GM21723 (cell line): ENCODE data around the gene STUM.

Experiments
- ATAC-seq: cut with Tn5 transposase; IDR thresholded peaks from one replicate; pipeline ENCODE4 v1.9.1; 2021; ENCODE audit warnings: mild to moderate bottlenecking, moderate library complexity; ENCODE audit not compliant: unreplicated experiment

The STUM gene

DNA sequence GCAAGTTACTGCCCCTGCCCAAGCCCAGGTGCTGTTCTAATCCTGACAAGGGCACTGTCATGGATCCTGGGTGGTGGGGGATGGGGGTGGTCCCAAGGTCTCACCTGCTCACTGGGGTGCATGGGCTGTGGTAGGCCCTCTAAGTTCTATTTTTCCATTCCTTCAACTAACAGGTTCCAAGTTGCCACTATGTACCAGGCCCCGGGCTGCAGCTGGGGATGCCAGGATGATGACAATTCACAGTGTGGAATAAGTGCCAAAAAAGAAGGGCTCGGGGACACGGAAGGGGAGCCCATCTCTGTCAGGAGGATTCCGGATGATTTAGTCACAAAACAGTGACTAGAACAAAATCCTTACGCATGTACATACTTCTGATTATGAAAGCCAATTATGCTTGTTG, 76.0 kb downstream of the STUM start:
- no peak for ATAC-seq

DNA sequence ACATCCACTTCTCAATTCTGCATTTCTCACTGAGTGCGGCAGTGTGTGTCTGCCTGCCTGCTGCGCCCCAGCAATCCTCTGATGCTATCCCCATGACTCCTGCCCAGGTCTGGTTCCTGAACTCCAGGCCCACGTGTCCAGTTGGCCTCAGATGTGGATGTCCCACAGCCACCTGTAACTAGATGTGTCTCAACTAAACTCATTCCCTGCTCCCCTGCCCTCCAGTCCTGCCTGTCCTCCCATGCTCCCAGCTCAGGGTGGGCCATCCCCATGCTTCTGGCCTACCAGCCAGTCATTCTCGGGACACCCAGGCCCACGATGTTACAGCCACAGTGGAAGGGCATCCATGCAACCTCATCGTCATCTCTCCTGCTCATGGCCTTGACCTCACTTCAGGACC, 76.8 kb downstream of the STUM start:
- ATAC-seq, result no peak

DNA sequence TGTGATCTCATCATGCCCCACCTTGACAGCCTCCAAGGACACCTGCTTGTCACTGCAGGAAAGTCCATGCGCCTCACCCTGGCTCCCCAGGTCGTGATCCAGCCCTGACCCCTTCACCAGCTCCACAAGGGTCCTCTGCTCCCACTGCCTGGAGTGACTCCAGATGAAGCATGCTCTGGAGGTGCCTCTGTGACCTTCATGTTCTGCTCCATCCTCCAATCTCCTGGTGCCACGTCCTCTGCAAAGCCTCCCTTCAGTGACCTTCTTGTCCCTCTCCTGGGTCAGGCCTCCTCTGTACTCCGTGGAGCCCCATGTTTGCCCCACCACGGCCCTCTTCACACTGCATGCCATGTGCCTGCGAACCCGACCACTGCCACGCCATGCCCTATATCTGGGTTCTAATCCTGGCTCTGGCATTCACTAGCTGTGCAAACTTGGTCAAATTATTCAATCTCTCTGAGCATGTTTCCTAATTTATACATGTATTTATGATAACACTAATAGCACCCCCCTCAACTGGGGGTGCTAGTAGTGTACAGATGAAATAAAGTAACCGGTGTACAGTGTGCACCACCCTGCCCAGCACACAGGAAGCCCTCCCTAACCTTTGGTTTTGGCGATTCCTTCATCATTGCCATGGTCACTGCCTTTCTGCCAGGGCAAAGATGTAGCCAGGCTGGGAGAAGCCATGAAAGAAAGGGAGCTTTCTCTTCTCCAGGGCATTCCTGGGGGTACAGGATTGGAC, 77.4 kb downstream of the STUM start:
- ATAC-seq, result peak; percentile 34

DNA sequence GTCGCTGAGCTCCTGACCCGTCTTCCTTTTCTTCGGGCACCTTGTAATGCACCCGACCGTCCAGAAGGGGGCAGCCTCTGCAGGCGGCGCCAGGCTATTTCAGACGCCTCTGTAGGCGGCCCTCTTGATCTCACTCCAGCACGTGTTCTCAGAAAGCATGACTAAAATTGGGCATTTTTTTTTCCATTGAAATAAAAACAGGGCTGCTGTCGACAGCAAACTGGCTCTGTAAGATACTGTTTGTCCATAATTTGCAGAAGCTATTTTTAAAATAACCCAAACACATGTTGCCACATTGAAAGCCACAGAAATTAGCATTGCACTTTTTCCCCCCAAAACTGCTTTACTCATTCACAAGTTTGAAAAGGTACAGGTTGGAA, 78.0 kb downstream of the STUM start:
- peak; percentile 86 for ATAC-seq

DNA sequence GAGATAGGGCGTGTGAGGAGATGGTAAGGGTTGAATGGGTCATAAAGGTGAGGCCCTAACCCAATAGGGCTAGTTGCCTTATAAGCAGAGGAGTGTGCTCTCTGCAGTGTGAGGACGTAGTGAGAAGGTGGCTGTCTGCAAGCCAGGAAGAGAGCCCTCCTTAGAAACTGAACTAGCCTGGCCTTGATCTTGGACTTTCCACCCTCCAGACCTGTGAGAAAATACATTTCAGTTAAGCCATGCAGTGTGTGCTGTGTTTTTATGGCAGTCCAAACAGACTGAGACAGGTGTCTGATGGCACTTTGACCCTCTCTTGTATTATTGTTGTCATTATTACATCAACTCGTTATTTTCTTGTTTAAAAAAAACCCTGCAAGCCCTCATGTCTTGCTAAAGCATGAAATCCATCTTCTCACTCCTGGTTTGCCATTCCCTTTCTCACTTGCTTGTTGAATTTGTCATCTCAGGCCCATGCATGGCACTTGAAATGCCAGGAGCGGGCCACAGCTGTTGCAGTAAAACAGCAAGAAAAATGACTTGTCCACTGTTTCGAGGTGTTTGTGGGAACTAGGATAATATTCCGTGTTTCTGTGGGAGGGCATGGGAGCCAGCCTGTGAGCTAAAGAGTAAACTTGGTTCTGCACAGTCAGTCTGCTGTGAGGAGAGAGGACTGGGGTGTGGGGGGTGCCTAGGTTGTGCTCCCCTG, 78.6 kb downstream of the STUM start:
- no peak for ATAC-seq

DNA sequence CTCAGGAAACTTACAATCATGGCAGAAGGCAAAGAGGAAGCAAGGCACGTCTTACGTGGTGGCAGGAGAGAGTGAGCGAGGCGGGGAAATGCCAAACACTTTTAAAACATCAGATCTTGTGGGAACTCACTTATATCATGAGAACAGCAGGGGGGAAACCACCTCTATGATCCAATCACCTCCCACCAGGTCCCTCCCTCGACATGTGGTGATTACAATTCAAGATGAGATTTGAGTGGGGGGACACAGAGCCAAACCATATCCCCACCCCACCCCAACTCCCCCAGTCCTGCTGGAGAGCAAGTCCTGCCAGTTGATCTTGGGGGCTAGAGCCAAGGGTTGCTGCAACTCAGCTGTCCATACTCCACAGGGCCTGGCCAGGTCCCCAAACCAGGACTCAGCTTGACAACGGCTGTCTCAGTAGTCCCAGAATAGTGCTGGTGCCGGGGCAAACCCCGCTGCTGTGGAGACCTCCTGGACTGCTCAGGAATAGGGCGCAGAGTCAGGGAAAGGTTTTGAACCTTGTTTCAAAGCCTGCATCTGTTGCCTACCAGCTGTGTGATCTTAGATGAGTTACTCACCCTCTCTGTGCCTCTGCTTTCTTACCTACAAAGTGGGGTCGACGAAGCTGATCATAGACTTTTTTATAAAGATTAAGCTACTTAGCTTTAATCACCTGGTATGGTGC, 79.5 kb downstream of the STUM start:
- no peak for ATAC-seq

DNA sequence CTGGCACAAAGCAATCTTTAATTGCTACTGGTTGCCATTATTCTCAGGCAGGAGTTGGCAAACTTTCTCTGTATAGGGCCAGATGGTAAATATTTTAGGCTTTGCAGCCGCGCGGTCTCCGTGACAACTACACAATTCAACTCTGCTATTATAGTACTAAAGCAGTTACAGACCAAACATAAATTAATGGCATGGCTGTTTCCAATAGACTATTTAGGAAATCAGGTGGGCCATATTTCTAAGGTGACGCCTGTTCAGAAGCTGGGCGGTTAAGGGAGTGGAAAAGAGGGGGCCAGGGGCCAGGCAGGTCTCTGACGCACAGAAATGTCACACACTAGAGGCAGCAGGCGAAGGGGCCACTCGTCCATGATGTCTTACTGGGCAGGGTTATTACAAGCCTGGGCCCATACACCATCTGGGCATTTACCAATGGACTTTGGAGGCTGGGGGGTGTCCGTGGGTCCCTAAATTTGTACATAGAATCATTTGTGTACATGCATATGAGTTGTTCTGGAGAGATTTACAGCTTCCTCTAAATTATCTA, 80.1 kb downstream of the STUM start:
- ATAC-seq, result no peak

DNA sequence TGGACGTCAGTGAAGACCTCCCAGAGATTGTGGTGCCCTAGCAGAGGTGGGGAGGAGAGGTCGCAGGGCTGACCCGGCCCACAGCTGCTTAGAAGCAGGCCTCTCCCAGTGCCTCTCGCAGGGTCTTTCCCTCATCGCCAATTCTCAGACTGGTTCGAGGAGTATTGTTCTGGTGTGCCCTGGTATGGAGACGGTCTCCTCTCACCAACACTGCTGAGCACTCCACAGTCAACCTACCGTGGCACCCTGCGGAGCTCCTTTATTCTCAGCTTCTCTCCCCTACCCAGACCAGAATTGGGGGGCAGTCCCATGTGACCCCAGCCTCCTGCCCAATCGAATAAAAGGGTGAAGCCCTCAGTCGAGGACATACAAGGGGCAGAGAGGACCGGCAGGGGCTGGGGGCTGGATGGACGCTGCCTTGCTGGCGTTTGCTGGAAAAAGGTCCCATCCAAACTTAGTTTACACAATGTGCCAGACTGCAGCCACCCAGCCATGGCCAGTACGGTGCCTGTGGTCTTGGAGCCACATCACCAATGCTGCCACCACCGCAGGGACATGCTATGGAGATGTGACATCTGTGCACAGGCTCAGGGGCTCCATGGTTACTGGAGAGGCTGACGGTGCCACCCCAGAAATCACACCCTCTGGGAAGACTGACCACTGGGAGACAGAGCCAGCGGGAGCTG, 80.8 kb downstream of the STUM start:
- ATAC-seq, result no peak

DNA sequence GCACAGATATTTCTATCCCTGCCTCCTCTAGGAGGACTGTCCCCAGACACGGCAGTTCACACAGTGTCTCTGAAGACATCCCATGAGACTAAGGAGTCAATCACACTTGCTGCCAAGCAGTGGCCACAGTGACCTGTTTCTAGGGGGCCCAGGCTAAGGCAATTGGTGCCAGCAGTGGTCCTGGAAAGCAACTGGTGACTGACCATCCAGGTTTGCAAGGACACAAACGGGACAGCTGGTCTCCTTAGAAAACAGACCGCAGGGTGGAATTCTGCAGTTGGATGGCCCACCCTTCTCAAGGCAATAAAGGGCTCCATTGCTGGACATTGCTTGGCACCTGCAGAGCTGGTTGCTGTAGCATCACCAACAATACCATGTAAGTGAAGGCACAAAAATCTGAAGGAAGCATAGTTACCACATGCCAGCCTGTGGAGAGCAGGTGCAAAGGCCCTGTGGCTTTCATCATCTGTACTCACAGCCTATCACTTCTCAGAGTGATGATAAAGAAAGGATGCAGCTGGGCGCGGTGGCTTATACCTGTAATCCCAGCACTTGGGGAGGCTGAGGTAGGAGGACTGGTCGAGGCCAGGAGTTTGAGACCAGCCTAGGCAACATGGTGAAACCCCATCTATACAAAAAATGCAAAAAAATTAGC, 81.5 kb downstream of the STUM start:
- no peak for ATAC-seq

DNA sequence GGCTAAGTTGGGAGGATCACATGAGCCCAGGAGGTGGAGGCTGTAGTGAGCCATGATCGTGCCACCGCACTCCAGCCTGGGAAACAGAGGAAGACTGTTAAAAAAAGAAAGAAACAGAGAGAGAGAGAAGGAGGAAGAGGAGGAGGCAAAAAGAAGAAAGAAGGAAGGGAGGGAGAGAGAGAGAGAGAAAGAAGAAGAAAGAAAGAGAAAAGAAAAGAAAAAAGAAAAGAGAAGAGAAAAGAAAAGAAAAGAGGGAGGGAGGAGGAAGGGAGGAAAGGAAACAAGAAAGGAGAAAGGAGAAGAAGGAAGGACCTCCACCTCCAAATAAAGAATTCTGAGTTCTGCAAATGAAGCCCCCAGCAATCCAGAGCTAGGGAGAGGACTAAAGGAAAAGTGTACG, 82.0 kb downstream of the STUM start:
- no peak for ATAC-seq

DNA sequence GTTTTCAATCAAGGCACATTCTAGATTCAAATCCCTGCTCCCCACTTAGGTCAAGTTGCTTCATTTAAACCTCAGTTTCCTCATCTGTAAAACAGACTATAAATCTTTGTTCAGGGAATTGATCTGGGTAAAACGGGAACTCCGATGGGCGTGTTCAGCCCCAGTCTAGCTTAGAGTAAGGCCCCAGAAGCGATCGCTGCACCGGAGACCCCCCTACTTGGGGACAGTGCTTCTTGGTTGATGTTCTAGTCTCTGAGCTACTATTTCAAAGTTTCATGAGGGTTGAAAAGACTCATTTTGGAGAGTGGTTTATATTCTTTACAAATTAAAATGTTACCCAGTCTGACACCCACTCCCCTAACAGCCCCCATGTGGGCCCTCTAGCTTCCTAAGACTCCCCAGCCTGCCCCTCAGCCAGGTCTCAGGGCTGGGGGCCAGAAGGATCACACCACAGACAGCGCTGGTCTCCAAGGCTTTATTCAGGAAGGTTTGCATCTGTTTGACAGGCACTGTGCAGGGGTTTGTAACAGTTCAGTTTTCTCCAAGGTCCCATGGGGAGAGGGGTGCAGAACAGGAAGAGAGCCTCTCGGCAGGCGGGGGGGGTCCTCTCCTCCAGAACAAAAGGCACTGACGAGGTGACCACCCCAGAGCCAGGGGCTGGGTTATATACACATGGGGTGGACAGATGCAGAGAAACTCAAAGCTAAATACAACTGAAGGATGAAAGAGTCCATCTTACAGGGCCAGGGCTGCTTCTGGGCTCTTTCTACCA, 82.9 kb downstream of the STUM start:
- no peak for ATAC-seq

DNA sequence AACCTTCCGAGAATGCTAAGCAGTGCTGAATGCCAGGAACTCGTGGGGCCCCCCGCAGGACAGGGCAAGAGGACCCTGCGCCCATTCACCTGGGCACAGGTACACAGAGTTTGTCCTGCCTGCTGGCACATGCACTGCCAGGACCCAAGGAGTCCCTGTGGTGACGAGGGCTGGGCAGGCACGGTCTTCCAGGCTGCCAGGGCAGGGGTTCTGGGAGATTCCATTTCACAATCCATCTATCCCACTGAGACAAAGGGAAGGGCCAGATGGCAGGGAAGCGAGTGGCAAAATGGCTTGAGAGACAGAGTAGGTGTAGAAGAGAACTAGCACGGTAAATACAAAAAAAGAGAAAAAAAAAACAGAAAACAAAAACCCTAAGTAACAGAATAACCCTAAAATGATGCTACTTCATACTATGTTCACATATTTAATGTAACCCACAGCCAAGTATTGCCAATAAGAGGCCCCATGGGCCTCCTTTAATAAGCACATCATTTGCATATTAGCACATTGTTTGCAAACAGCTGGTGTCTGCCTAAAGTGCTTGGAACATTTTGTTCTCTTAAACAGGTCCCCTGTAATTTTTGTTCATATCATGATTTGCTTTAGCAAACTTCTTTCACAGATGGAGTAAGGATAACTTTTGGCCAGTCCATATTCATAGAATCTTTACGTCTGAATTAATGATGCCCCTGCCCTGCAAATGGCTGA, 83.8 kb downstream of the STUM start:
- ATAC-seq, result no peak

DNA sequence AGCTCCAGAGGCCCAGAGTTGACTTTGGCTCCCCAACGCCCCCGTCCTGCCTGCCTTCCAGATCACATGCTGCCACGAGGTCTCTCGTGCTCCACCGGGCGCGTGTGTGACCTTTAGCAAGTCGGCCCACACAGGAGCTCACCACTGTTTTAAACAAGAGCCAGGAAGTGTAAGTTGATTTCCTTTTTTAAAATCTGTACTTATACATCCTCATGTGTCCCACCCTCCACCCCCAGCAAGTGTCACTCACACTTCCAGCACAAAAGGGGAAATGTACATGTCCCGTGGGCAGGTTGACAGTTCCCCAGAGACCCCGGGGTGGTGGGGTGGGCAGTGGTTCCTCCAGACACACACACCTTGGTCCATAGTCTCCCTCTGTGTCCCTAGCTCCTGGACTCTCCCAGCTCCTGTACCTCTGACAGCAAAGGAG, 84.4 kb downstream of the STUM start:
- ATAC-seq, result no peak

DNA sequence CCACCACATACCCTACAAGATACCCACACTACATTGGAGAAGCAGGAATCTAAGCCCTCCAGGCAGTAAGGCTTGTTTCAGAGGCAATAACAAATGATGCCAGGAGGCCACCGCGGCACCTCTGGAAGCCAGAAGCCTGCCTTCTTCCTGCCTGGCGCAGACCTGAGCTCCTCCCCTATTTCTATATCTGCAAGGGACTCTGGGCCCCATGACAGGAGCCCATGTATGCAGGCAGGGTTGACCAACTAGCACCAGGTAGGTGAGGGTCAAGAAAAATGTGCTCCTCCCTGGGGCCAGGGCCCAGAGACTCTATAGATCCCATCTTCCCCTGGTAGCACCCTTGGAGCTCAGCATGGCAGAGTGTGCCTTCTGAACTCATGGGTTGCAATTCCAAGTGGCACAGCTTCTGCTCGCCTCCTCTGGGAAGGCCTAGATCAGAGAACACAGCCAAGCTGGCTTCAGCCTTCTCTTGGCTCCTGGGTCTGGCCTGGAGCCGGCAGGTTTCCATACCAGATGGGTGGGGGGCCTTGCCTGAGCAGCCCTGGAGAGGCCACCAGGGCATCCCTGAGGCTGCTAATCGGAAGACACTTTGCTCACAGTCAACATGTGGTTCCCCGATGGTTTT, 85.1 kb downstream of the STUM start:
- peak; percentile 18 for ATAC-seq

DNA sequence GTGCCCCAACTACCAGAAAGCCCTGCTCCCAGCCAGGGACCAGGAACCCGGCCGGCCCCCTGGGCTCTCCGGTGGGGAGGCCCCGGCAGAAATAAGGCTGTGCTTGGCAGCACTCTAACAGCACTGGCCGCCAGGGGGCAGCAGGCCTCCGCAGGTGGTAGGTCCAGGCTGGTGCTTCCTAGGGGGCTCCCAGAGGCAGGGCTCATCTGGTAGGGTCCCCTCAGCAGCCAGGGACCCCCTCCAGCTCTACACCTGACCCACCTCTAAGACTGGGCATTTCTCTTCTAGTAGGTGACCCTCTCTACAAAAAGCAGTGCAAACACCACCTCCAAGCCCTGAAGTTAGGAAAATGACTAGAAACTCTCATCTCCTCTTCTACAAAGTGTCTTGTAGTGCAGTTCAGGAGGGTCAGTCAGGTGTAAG, 85.6 kb downstream of the STUM start:
- ATAC-seq, result peak; percentile 79

DNA sequence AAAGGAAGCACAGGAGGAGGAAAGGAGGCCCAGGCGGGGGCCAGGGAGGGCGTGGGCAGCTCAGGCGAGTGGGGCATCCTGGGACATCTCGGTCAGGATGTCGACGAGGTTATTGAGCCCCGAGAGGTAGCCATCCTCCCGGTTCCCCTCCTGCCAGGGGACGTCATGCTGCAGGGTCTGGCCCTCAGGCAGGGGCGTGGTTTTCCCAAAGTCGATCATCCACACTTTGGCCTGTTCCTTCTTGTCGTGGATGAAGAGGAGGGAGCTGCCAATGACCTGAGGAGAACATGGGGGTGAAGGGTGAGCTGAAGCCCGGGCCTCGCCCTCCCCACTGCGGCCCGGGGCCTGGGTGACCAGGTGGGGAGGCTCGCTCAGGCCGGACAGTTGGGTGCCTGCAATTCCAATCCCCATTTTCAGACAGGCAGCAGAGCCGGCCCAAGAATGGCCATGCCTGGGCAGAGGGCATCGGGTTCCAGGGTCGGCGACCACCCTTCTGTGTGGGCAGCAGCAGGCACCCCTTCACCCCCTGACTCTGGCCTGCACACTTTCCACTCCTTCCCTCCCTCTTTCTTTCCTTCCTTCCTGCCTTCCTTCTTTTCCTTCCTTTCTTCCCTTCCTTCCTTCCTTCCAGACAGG, 86.2 kb downstream of the STUM start:
- ATAC-seq, result no peak

DNA sequence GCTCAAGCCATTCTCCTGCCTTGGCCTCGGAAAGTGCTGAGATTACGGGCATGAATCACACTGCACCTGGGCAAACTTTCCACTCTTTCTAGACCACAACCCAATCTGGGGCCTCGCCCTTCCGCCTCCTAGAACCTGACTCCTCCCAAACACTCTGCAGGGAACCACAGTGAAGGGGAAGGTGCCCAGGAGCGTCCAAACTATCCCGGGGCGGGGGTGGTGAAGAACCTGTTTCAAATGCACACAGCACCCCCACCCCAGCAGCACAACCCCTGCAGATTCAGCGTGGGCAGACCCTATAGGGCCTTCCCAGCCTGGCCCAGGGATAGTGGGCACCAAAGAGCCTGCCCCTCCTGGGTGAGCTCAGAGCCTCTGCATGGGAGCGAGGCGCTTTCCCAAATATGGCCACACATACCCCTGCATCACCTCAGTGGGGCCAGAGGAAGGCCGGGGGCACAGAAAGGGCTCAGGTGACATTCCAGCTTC, 86.9 kb downstream of the STUM start:
- ATAC-seq, result no peak

DNA sequence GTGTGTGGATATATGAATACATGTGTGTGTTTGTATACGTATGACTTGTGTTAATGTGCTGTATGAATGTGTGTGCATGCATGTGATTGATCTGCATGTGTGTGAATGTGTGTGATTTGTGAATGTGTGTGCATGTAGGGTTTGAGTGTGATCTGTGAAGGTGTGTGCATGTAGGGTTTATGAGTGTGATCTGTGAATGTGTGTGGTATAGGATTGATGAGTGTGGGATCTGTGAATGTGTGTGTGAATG, 88.2 kb downstream of the STUM start:
- ATAC-seq, result no peak
